Measurements from ENCODE around the gene AKAP13.

- TF ChIP-seq CTCF (IDR thresholded peaks at IDR 0.05) (no peak), ZFX (IDR thresholded peaks at IDR 0.05; ENCODE audit: borderline replicate concordance) (no peak)
Measured at GRCh38 chr15:85509973-85510372, 129.6 kb downstream of the AKAP13 start.

Data from 22Rv1 (cell line).